Activated T-helper 1 cell treated with anti-CD3 and anti-CD28 coated beads, Interleukin-12 subunit alpha, Interleukin-12 subunit beta, Interleukin-2, Interleukin-4 antibody, amounts not matched to agents 30 ng/mL and 10 ng/mL and 1 ng/mL, durations not matched to agents 14 hours and 24 hours and 36 hours (primary cell): ENCODE data around the gene RAB20. TPM values are rescaled to one million over a fixed set of nuclear protein-coding genes. Genes with fewer than 3 reads are reported as not detected.
"Not testable (repeated sequence)": the region's sequence is repeated elsewhere in the genome, so short reads cannot be mapped to it uniquely, and the experiment has no call there.

Experiments
- DNase-seq: peaks from one replicate; pipeline ENCODE4 v3.0.0; 2021; ENCODE audit warnings: low spot score
- H3K27ac Mint-ChIP-seq: one replicate; pipeline ENCODE4 v1.8.0; 2021; ENCODE audit warnings: mild to moderate bottlenecking, mixed read lengths
- H3K27me3 Mint-ChIP-seq: one replicate; pipeline ENCODE4 v1.8.0; 2022; ENCODE audit warnings: mild to moderate bottlenecking, moderate library complexity, mixed read lengths; ENCODE audit not compliant: insufficient read depth
- H3K36me3 Mint-ChIP-seq: one replicate; pipeline ENCODE4 v1.8.0; 2021; ENCODE audit warnings: low read depth, mixed read lengths
- H3K4me1 Mint-ChIP-seq: one replicate; pipeline ENCODE4 v1.8.0; 2021; ENCODE audit warnings: low read depth, mixed read lengths
- H3K4me3 Mint-ChIP-seq: one replicate; pipeline ENCODE4 v1.8.0; 2021; ENCODE audit warnings: mild to moderate bottlenecking, moderate library complexity, mixed read lengths
- H3K9me3 Mint-ChIP-seq: one replicate; pipeline ENCODE4 v1.8.0; 2021; ENCODE audit warnings: mixed read lengths
- intact Hi-C: fragments of 100-400 bp; cut with micrococcal nuclease; formaldehyde crosslinking; loops from one replicate; pipeline ENCODE4 v1.15.1; 2024
- total RNA-seq: library from RNA; stranded (reverse); gene quantifications from 2 replicates; pipeline ENCODE4 v1.2.3, GENCODE V29; 2022

The RAB20 gene
- total RNA-seq, 1 donor from 2014 or later = 1.5 TPM

GRCh38 chr13:110503037-110503901 lies 58.3 kb downstream of the RAB20 start:
- H3K9me3 Mint-ChIP-seq = no peaks in the 10 kb centered on the region
- intact Hi-C loops = no loop called here
- H3K27me3 Mint-ChIP-seq = peaks cover 6% of the 10 kb centered on the region
- no peak overlapping the region for H3K27ac Mint-ChIP-seq
- no peak overlapping the region for H3K4me3 Mint-ChIP-seq
- H3K36me3 Mint-ChIP-seq = no peaks in the 10 kb centered on the region
- DNase-seq = no peak
- H3K4me1 Mint-ChIP-seq = no peaks in the 10 kb centered on the region

DNA sequence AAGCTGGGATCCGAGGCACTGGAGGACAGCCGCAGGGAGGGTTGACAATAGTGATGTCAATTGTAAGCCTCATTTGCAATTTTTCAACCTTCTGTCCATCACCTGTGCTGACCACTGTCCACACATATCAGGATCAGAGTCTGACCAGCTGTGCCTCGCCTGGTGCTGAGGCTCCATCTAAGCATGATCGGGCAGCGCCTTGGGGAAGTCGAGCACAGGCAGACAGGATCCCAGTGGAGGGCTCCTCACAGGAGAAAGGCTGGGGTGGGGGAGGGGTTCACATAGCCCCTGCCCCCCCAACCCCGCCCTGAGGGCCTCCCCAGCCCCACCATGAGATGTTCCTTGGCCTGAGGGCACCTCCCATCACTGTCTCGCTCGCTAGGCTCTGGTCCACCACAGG lies 60.3 kb downstream of the RAB20 start:
- DNase-seq = no peak
- intact Hi-C loops = no loop called here
- Mint-ChIP-seq H3K27me3 (peaks cover 4% of the 10 kb centered on the region), H3K4me3 (no peak overlapping the region), H3K36me3 (no peaks in the 10 kb centered on the region), H3K9me3 (no peaks in the 10 kb centered on the region), H3K27ac (no peak overlapping the region), H3K4me1 (no peaks in the 10 kb centered on the region)

- DNase-seq = no peak
- intact Hi-C loops = no loop called here
- no peaks in the 10 kb centered on the region for H3K9me3 Mint-ChIP-seq
- H3K36me3 Mint-ChIP-seq = no peaks in the 10 kb centered on the region
- H3K27ac Mint-ChIP-seq = no peak overlapping the region
- no peaks in the 10 kb centered on the region for H3K4me1 Mint-ChIP-seq
- H3K4me3 Mint-ChIP-seq = no peak overlapping the region
- peaks cover 4% of the 10 kb centered on the region for H3K27me3 Mint-ChIP-seq
Observed at GRCh38 chr13:110500341-110500740, 61.2 kb downstream of the RAB20 start.

DNA sequence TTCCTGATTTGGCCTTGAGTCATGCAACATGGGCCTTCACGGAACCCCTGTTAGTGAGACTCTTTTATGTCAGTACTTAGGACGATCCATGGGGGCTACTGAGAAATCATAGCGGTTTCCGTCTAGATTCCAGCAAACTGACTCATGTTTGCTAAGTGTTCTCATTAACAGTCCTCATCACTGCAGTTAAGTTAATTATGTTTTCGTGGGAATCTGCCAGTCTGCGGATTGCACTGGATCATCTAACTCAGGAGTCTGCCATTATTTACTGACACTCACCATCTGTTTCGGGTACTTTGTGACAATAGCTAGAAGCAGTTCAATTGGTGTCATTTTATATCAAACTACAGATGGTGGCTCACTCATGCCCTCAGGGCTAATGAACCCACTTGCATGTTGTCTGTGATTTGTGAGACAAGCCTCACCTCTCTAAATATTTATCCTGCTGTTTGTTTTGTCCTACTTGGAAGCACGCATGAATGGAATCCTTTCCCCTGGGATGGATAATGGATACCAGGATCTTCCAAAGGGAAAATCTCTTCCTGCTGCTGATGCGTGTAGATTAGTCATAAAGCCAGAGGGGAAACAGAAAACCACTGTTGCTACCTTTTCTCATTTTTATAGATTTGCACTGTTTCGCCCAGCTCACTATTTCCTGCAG lies 61.8 kb downstream of the RAB20 start:
- no peak for DNase-seq
- H3K27me3 Mint-ChIP-seq = peaks cover 4% of the 10 kb centered on the region
- no peak overlapping the region for H3K4me3 Mint-ChIP-seq
- H3K4me1 Mint-ChIP-seq = no peaks in the 10 kb centered on the region
- H3K36me3 Mint-ChIP-seq = no peaks in the 10 kb centered on the region
- no peak overlapping the region for H3K27ac Mint-ChIP-seq
- intact Hi-C loops = no loop called here
- no peaks in the 10 kb centered on the region for H3K9me3 Mint-ChIP-seq

- H3K4me1 Mint-ChIP-seq = no peaks in the 10 kb centered on the region
- H3K27me3 Mint-ChIP-seq = peaks cover 4% of the 10 kb centered on the region
- no peaks in the 10 kb centered on the region for H3K9me3 Mint-ChIP-seq
- no peak for DNase-seq
- no peak overlapping the region for H3K27ac Mint-ChIP-seq
- H3K4me3 Mint-ChIP-seq = no peak overlapping the region
- H3K36me3 Mint-ChIP-seq = no peaks in the 10 kb centered on the region
- intact Hi-C loops = no loop called here
Observed at GRCh38 chr13:110498765-110499164, 62.8 kb downstream of the RAB20 start.

DNA sequence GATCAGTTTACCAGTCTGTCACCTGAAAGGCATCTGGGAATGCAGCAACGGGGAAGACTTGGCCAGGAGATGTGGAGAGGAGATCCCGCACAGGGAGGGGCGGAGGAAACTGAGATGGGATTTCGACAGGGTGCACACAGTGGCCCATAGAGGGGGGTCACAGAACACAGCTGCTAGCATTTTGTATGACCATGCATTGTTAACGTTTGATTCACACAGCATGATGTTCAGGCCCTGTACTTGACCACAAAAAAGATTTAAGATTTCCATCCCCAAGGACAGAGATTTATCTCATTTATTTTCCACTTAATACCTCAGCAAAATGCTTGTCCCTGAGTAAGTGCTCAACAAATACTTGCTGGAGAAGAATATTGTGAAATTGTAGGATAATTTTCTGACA lies 63.2 kb downstream of the RAB20 start:
- H3K27ac Mint-ChIP-seq = no peak overlapping the region
- intact Hi-C loops = no loop called here
- H3K27me3 Mint-ChIP-seq = peaks cover 4% of the 10 kb centered on the region

GRCh38 chr13:110497896-110498295 lies 63.6 kb downstream of the RAB20 start:
- H3K4me3 Mint-ChIP-seq, H3K27me3 Mint-ChIP-seq, H3K9me3 Mint-ChIP-seq, intact Hi-C loops, H3K4me1 Mint-ChIP-seq, DNase-seq, H3K36me3 Mint-ChIP-seq, H3K27ac Mint-ChIP-seq: not testable (repeated sequence)

More for the DNA sequence above, 63.2 kb downstream of the RAB20 start:
- no peaks in the 10 kb centered on the region for H3K4me1 Mint-ChIP-seq
- H3K36me3 Mint-ChIP-seq = no peaks in the 10 kb centered on the region
- no peak for DNase-seq
- H3K9me3 Mint-ChIP-seq = no peaks in the 10 kb centered on the region
- H3K4me3 Mint-ChIP-seq = no peak overlapping the region

- H3K27ac Mint-ChIP-seq = no peak overlapping the region
- DNase-seq = no peak
- intact Hi-C loops = no loop called here
- no peaks in the 10 kb centered on the region for H3K36me3 Mint-ChIP-seq
- no peaks in the 10 kb centered on the region for H3K9me3 Mint-ChIP-seq
- no peak overlapping the region for H3K4me3 Mint-ChIP-seq
- H3K4me1 Mint-ChIP-seq = no peaks in the 10 kb centered on the region
- peaks cover 4% of the 10 kb centered on the region for H3K27me3 Mint-ChIP-seq
Observed at GRCh38 chr13:110497003-110497402, 64.5 kb downstream of the RAB20 start.

DNA sequence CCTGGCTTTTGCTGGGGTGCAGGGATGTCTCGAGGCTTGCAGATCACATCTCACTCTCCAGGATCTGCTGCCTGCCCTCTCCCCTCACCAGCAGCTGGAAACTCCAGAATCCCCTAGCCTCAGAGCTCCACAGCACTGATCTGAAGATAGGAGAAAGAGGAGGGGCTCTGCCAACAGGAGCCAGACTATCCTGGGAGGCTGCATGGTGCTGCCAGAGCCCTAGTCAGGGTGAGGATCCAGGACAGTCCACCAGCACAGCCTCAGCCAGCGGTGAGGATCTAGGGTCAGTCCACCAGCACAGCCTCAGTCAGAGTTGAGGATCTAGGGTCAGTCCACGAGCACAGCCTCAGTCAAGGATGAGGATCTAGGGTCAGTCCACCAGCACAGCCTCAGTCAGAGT lies 65.2 kb downstream of the RAB20 start:
- intact Hi-C loops = no loop called here
- Mint-ChIP-seq H3K27me3 (peaks cover 4% of the 10 kb centered on the region), H3K4me3 (no peak overlapping the region), H3K27ac (no peak overlapping the region), H3K9me3 (no peaks in the 10 kb centered on the region), H3K4me1 (no peaks in the 10 kb centered on the region), H3K36me3 (no peaks in the 10 kb centered on the region)
- DNase-seq = no peak

- H3K9me3 Mint-ChIP-seq = no peaks in the 10 kb centered on the region
- peaks cover 4% of the 10 kb centered on the region for H3K27me3 Mint-ChIP-seq
- no peaks in the 10 kb centered on the region for H3K36me3 Mint-ChIP-seq
- no peak for DNase-seq
- no peak overlapping the region for H3K27ac Mint-ChIP-seq
- H3K4me3 Mint-ChIP-seq = no peak overlapping the region
- H3K4me1 Mint-ChIP-seq = no peaks in the 10 kb centered on the region
- intact Hi-C loops = no loop called here
Observed at GRCh38 chr13:110495881-110496280, 65.6 kb downstream of the RAB20 start.

DNA sequence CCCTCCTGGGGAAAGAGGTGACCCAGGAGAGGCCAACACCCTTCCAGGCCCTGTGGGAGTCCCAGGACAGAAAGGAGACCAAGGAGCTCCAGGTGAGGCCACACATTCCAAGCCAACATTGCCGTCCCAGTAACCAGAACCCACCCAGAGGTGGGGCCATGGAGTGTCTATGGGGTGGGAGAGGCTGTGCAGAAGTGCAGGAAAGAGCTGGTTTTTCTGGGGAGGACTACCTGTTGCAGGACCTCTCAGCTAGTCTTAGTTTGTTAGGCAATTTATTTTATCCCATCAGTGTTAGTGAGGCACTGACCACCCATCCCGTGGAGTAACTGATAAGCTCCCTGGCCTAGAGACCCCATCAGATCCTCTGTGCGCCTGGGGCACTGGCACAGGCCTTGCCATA lies 66.1 kb downstream of the RAB20 start:
- intact Hi-C loops = no loop called here
- no peak overlapping the region for H3K4me3 Mint-ChIP-seq
- no peaks in the 10 kb centered on the region for H3K4me1 Mint-ChIP-seq
- H3K27ac Mint-ChIP-seq = no peak overlapping the region
- H3K27me3 Mint-ChIP-seq = peaks cover 4% of the 10 kb centered on the region
- DNase-seq = no peak
- H3K9me3 Mint-ChIP-seq = no peaks in the 10 kb centered on the region
- no peaks in the 10 kb centered on the region for H3K36me3 Mint-ChIP-seq

DNA sequence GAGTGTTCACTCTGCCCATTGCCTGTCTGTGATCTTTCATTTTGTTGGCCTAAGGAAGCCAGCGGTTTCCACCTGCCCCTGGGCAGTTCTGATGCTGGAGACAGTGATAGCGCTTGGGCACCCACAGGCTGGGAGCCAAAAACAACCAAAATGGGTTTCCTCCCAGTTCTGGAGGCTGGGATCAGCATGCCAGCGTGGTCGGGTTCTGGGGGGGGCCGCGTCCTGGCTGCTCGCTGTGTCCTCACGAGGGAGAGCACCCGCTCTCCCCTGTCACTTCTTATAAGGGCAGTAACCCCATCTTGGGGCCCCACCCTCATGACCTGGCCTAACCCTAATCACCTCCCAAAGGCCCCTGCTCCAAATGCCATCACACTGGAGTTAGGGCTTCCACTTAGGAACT lies 67.9 kb downstream of the RAB20 start:
- no peak overlapping the region for H3K27ac Mint-ChIP-seq
- no peaks in the 10 kb centered on the region for H3K9me3 Mint-ChIP-seq
- no peak overlapping the region for H3K4me3 Mint-ChIP-seq
- no peaks in the 10 kb centered on the region for H3K27me3 Mint-ChIP-seq
- intact Hi-C loops = no loop called here
- H3K4me1 Mint-ChIP-seq = no peaks in the 10 kb centered on the region
- no peak for DNase-seq
- H3K36me3 Mint-ChIP-seq = no peaks in the 10 kb centered on the region

DNA sequence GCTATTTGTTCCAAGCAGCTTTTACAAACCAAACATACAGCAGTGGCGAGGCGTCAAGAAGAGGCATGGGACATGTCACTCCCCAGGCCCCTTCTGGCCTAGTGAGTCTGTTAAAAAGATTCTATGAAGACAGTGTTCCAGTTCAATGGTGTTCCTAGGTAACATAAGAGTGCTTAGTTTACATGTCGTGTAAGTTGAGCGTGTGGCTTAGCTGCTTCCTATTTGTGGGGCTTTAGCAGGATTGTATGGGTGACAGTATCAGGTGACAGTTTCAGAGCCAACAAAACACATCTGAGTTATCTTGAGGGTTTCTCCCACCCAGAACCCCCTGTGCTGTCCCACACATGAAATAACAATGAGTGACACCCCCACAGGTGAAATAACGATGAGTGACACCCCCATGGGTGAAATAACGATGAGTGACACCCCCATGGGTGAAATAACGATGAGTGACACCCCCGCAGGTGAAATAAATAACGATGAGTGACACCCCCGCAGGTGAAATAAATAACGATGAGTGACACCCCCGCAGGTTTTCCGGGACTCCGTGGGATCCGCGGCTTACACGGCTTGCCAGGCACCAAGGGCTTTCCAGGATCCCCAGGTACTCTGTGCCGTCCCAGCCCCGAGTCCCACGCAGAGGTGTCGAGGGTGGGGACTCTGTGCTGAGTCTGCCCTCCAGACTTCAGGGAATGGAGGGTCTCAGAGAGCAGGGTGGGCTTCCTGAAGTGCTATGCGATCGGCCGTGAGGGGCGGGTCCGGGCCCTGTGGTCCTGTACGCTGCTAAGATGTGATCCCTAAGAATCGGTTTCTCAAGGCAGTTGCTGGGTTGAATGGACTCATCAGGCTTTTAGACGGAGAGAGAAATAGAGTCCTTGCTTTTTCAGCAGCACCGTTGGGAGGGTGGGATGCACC lies 68.6 kb downstream of the RAB20 start:
- DNase-seq = no peak
- H3K4me1 Mint-ChIP-seq = no peaks in the 10 kb centered on the region
- H3K27ac Mint-ChIP-seq = no peak overlapping the region
- no peak overlapping the region for H3K4me3 Mint-ChIP-seq
- intact Hi-C loops = no loop called here
- H3K36me3 Mint-ChIP-seq = no peaks in the 10 kb centered on the region
- no peaks in the 10 kb centered on the region for H3K9me3 Mint-ChIP-seq
- H3K27me3 Mint-ChIP-seq = no peaks in the 10 kb centered on the region
